Stimulated activated effector memory CD8-positive, alpha-beta T cell treated with anti-CD3 and anti-CD28 coated beads, Interleukin-12 subunit alpha, Interleukin-12 subunit beta, amount 100 ng/mL, for 72 hours (primary cell): ENCODE measurements around the gene ABHD12B.

Experiments
- ATAC-seq: fragments of 150-1000 bp; cut with Tn5 transposase; 2 replicates; pipeline ENCODE4 v1.10.0; 2021
- DNase-seq, 2 donors: peaks; one replicate each; pipeline ENCODE4 v3.0.0; 2021 to 2022; ENCODE audit warnings: low spot score in 2 of 2
- H3K27ac Mint-ChIP-seq: one replicate; pipeline ENCODE4 v1.8.0; 2022; ENCODE audit warnings: mild to moderate bottlenecking, mixed read lengths
- H3K36me3 Mint-ChIP-seq: one replicate; pipeline ENCODE4 v1.8.0; 2022; ENCODE audit warnings: mild to moderate bottlenecking, mixed read lengths
- H3K4me1 Mint-ChIP-seq: one replicate; pipeline ENCODE4 v1.8.0; 2022; ENCODE audit warnings: mixed read lengths
- H3K4me3 Mint-ChIP-seq: one replicate; pipeline ENCODE4 v1.8.0; 2022; ENCODE audit warnings: mild to moderate bottlenecking, mixed read lengths
- H3K9me3 Mint-ChIP-seq: one replicate; pipeline ENCODE4 v1.8.0; 2022; ENCODE audit warnings: mixed read lengths

Gene ABHD12B

DNA sequence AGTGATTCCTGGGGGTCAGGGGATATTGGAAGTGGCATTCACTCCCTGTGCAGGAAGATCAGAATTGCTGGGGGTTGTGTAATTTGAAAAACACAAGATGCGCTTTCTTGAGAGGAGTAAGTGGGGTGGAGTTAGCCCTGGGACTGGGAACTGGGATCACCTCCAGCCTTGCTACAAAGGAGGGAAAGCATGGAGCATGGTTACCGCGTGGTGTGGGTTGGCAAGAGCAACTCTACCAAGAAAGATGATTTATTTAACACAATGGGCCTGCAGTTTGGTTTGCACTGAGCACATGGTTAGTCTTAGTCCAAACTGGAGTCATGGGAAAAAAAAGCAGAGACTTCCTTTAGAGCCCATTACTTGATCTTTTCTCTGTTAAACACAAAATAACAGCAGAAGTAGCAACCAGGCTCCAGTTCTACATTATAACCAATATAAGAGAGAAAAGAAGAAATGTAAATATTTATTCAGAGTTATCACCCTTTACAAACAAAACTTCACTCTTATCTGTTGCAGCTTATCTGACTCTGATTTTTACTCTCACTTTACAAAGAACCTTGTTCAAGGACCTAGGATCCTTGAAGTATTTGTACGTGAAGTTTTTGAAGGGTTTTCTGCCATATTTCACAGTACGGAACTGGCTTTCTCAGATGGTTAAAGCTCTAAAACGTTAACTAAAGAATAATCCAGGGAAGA is 38.8 kb upstream of the ABHD12B start:
- no peaks in the 10 kb centered on the region for H3K9me3 Mint-ChIP-seq
- H3K4me3 Mint-ChIP-seq = no peak overlapping the region
- peaks cover 43% of the 10 kb centered on the region for H3K4me1 Mint-ChIP-seq
- DNase-seq (no peak), ATAC-seq (no peak)
- H3K27ac Mint-ChIP-seq = no peak overlapping the region
- H3K36me3 Mint-ChIP-seq = peaks cover 15% of the 10 kb centered on the region

DNA sequence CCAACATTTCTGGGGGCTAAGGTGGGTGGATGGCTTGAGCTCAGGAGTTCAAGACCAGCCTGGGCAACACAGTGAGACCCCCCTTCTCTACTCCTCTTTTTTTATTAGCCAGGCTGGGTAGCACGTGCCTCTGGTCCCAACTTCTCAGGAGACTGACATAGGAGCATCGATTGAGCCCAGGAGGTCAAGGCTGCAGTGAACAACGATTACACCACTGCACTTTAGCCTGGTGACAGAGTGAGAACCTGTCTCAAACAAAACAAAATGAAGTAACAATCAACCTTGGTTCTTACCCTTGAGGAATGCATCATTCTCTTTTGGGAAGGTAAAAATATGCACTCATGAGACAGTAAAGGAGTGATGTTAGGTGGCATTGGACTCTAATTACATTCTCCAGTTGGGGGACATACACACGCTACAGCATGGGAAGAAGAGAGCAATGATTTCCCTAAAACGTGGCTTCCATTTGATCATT is 37.0 kb upstream of the ABHD12B start:
- Mint-ChIP-seq H3K9me3 (no peaks in the 10 kb centered on the region), H3K4me3 (no peak overlapping the region), H3K4me1 (peaks cover 36% of the 10 kb centered on the region), H3K36me3 (peaks cover 8% of the 10 kb centered on the region), H3K27ac (peak overlapping the region; percentile 0)
- no peak for ATAC-seq
- DNase-seq = no peak

DNA sequence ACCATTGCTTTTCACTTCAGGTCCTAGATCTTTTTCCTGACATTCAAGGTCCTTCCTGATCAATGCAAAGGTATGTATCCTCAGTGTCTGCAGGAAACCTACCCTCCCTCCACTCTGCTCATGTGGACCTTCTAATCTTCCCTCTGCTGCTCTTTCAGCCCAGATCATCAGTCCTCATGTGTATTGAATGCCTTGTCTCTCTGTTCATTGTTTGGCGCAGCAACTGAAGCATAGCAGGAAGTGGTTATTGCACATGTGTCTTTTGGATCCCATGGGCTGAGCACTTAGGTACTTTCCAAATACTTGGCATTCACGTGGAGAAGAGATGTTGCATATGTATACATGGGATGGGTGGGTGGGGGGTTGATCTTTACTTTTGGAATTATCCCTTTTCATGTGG is 36.6 kb upstream of the ABHD12B start:
- Mint-ChIP-seq H3K36me3 (peaks cover 8% of the 10 kb centered on the region), H3K9me3 (no peaks in the 10 kb centered on the region), H3K27ac (peak overlapping the region; percentile 0), H3K4me1 (peaks cover 33% of the 10 kb centered on the region), H3K4me3 (no peak overlapping the region)
- no peak for ATAC-seq
- DNase-seq = no peak

DNA sequence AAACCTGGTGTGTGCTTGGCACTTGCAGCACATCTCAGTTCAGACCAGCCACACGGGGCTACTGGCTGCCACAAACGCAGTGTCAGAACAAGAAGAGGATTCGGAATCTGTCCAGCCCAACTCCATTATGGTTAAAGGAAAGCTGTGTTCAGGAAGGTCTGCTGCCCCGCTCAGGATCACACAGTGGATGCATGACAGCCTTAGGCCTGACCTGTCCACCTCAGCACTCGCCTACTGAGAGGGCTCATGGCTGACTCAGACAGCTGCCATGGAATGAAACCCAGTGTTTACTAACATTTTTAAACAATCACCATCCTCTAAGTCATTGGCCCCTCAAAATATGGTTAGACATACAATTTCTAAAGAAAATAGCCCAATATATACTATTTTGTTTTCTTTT is 35.3 kb upstream of the ABHD12B start:
- H3K27ac Mint-ChIP-seq = no peak overlapping the region
- H3K4me1 Mint-ChIP-seq = peaks cover 30% of the 10 kb centered on the region
- ATAC-seq = no peak
- H3K4me3 Mint-ChIP-seq = no peak overlapping the region
- H3K36me3 Mint-ChIP-seq = peaks cover 3% of the 10 kb centered on the region
- no peaks in the 10 kb centered on the region for H3K9me3 Mint-ChIP-seq
- DNase-seq = no peak

DNA sequence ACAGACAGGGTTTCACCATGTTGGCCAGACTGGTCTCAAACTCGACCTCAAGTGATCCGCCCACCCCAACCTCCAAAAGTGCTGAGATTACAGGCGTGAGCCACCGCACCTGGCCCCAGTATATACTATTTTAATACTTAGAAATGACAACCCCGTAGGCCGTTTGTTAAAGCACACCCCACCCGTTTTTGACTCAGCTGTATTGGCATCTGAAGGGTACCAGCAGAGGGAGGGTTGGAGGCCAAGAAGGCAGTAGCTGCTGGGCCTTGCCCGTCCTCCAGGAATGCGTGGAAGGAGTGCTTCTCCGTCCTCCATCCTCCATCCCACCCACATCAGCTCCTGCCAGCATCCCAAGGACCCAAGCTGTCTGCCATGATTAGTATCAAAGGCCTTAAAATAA is 34.6 kb upstream of the ABHD12B start:
- Mint-ChIP-seq H3K4me3 (no peak overlapping the region), H3K9me3 (no peaks in the 10 kb centered on the region), H3K36me3 (no peaks in the 10 kb centered on the region), H3K27ac (no peak overlapping the region), H3K4me1 (peaks cover 24% of the 10 kb centered on the region)
- ATAC-seq = no peak
- no peak for DNase-seq

DNA sequence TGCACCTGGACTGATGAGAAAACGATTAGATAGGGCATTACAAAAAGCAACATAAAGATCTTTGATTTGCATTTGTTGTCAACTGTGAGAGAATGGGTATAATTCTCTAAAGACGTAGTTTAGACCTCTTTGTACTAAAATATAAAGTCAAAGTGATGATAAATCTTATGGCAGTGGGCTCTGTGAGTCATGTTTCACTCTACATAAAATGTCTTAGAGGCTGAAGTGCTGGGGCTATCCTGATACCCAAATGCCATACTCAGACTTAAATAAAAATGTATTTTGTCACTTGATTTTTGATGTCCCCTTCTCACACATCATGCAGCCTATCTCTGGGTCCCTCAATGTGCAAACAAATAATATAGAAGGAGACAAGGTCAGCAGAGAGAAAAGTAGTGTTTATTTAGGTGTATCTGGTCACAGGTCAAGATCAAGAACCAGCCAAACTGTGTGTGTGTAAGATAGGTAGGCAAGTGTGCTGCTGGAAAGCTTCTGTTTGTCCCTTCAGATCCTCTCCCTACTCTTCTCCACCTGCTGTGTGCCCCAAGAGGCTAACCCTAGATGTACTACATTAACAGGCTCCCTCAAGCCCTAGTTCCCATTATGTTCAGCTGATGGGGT is 33.9 kb upstream of the ABHD12B start:
- Mint-ChIP-seq H3K27ac (no peak overlapping the region), H3K4me1 (peaks cover 24% of the 10 kb centered on the region), H3K4me3 (no peak overlapping the region), H3K9me3 (no peaks in the 10 kb centered on the region), H3K36me3 (no peaks in the 10 kb centered on the region)
- DNase-seq (no peak), ATAC-seq (no peak)

DNA sequence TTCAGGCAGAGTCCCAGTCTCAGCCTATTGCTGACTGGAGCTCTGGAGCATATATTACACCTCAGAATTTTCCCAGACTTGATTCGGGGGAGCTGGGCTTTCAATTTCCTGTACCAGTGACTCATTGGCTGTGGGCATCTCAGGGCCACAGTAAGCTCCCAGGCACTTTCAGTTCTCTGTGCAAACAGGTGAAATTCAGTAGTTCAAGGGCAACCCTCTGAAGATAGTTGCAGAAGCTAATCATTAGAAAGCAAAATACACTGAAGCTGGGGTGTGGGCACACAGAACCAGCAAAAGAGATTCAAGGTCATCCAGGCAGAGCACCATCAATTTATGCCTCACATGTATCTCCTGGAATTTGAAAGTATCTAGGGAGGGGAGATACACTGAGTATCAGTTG is 32.8 kb upstream of the ABHD12B start:
- Mint-ChIP-seq H3K4me1 (peaks cover 24% of the 10 kb centered on the region), H3K36me3 (no peaks in the 10 kb centered on the region), H3K9me3 (no peaks in the 10 kb centered on the region), H3K27ac (no peak overlapping the region), H3K4me3 (no peak overlapping the region)
- DNase-seq (no peak), ATAC-seq (peak; percentile 72)

DNA sequence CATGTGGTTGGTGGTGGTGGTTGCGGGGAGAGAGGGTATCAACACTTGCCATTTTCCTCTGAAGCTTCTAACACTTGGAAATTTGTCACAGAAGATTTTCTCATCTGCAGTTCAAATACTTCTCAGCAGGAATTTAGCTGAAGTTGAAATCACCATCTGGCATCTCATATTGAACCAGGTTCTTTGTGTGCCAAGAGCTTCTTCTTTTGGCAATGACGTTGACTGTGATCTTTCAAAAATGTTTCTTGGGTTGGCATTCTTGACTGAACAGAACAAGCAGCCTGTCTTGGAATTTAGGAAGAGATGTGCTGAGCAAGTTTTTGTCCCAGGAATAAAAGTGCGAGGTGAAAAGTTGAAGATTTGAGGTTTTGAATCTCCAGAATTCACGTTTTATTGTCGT is 32.2 kb upstream of the ABHD12B start:
- peaks cover 18% of the 10 kb centered on the region for H3K4me1 Mint-ChIP-seq
- no peaks in the 10 kb centered on the region for H3K36me3 Mint-ChIP-seq
- ATAC-seq (no peak), DNase-seq (no peak)
- H3K27ac Mint-ChIP-seq = no peak overlapping the region
- H3K4me3 Mint-ChIP-seq = no peak overlapping the region
- no peaks in the 10 kb centered on the region for H3K9me3 Mint-ChIP-seq

DNA sequence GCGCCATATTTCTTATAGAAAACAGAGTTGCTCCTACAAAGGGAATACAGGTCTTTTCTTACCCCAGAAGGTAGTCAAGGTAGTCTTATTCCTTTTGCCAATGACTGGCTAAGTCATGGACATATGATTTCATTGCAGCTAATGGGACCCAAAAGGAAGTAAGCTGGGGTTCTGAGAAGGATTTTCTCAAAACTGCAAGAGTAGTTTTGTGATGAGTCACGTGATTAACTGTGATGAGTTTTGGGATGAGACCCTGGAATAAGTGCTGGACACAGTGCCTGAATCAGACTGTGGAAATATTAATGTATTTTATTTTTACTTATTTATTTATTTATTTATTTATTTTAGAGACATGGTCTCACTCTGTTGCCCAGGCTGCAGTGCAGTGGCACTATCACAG is 27.5 kb upstream of the ABHD12B start:
- Mint-ChIP-seq H3K4me3 (no peak overlapping the region), H3K36me3 (no peaks in the 10 kb centered on the region), H3K9me3 (no peaks in the 10 kb centered on the region), H3K4me1 (no peaks in the 10 kb centered on the region), H3K27ac (no peak overlapping the region)
- DNase-seq = no peak
- no peak for ATAC-seq

DNA sequence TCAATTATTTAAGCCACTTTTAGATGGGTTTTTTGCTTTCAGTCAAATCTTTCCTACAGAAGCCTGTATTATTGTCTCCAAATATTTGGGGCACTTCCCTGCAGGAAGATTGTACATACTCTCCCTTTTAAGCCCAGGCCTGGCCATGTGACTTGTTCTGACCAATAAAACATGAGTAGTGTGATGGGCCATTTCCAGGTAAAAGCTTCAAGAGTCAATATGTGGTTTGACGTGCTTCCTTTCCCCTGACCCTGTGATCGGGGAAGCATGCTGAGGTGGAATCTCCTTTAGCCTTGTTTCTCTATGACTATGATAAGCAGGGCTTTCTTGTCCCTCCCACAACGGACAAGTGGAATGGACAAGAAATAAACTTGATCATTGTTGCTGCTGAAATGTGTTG is 26.7 kb upstream of the ABHD12B start:
- ATAC-seq = no peak
- Mint-ChIP-seq H3K36me3 (no peaks in the 10 kb centered on the region), H3K9me3 (no peaks in the 10 kb centered on the region), H3K27ac (no peak overlapping the region), H3K4me1 (no peaks in the 10 kb centered on the region), H3K4me3 (no peak overlapping the region)
- DNase-seq = no peak

DNA sequence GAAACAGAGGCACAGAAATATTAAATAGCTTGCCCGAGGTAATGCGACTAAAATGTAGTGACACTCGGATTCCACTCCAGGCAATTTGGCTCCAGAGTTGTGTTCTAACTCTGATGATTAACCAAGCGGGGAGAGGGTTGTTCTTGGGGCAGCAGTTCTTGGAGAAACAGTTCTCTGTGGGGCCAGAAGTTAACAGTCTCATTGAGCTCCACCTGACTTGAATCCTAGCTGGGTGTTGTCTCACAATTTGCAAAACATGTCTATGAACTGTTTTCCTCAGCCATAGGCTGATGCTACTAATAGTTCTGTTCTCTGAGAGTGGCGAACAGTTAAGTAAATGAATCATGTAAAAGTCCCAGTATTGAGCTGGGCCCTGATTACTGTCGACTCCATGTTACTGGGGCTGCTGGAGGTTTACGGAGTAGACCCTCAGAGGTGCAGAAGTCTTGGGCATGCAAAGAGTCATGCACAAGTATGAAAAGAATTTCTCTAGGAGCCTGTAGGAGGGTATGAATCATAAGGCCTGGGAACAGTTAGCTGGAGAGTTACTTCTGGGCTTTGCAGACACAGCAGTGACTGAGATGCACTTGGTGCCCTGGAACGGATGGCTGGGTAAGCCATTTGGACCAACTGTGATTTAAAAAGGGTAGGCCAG is 25.5 kb upstream of the ABHD12B start:
- ATAC-seq = no peak
- no peak overlapping the region for H3K27ac Mint-ChIP-seq
- H3K36me3 Mint-ChIP-seq = no peaks in the 10 kb centered on the region
- no peaks in the 10 kb centered on the region for H3K4me1 Mint-ChIP-seq
- H3K4me3 Mint-ChIP-seq = no peak overlapping the region
- no peaks in the 10 kb centered on the region for H3K9me3 Mint-ChIP-seq
- DNase-seq = no peak

DNA sequence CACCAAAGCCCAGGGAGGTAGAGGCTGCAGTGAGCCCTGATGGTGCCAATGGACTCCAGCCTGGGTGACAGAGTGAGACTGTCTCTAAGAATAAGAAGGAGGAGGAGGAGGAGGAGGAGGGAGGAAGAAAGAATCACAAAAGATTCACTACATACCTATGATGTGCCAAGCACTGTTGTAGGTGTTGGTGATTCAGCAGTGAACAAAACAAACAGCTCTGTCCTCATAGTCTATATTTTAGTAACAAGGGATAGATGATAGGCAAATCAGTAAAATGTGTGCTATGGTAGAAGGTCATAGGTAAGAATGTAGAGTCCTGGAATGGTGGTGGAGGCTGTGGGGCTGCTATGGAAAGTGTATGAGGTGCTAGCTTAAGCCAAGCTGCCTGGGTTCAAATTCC is 18.0 kb upstream of the ABHD12B start:
- no peaks in the 10 kb centered on the region for H3K9me3 Mint-ChIP-seq
- no peaks in the 10 kb centered on the region for H3K4me1 Mint-ChIP-seq
- no peak for DNase-seq
- no peak overlapping the region for H3K27ac Mint-ChIP-seq
- no peak overlapping the region for H3K4me3 Mint-ChIP-seq
- ATAC-seq = peak; percentile 73
- H3K36me3 Mint-ChIP-seq = no peaks in the 10 kb centered on the region

DNA sequence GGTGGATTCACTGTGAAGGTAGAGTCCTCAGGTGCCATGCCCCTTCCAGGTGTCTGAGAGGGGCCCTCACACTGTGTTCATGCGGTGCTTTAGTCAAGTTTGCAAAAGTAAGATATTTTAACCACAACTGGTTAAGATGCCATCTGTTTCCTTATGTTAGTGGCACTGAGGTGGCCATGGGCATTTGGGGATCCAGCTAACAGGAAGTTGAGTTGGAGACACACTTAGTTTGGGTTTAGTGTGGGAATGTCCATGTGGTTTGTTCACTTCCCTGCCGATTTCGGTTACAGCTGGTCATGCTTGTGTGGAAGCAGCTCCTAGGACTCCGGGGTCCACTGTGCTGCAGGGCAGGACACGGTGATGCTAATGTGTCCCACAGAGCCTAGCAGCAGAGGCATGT is 17.3 kb upstream of the ABHD12B start:
- no peak for ATAC-seq

DNA sequence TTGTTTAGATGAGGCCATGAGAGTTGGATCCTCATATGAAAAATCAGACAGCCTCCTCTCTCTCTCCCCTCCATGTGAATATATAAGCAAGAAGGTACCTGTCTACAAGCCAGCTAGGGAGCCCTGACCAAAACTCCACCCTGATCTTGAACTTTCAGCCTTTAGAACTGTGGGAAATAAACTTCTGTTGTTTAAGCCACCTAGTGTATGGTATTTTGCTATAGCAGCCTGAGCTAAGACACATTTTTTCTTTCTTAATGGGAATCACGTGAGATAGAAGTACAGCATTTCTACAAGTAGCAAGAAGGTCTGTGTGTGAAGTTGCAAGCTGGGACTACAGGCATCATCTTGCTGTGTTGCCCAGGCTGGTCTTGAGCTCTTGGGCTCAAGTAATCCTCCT is 16.3 kb upstream of the ABHD12B start:
- no peak overlapping the region for H3K27ac Mint-ChIP-seq
- H3K36me3 Mint-ChIP-seq = no peaks in the 10 kb centered on the region
- no peaks in the 10 kb centered on the region for H3K4me1 Mint-ChIP-seq
- no peak overlapping the region for H3K4me3 Mint-ChIP-seq
- DNase-seq = no peak
- no peaks in the 10 kb centered on the region for H3K9me3 Mint-ChIP-seq
- ATAC-seq = no peak

More for the DNA sequence above, 17.3 kb upstream of the ABHD12B start:
- Mint-ChIP-seq H3K36me3 (no peaks in the 10 kb centered on the region), H3K4me1 (no peaks in the 10 kb centered on the region), H3K27ac (no peak overlapping the region), H3K9me3 (no peaks in the 10 kb centered on the region), H3K4me3 (no peak overlapping the region)
- DNase-seq = no peak

DNA sequence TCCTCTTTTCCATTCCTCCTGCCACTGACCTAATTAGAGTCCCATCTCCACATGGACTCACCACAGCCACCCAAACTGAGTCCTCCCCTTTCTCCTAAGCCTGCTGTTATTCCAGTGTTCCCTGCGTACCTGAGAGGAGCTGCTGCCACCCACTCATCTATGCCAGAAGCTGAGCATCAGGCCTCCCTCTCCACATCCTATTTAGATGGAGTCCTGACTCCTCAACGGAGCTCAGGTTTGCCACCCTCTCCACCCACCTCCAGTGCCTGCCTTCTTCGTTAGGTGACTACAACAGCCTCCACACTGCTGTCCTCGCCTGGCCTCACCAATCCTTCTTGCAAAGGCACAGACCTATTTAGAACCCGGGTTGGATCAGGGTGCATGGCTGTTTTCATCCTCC is 15.2 kb upstream of the ABHD12B start:
- Mint-ChIP-seq H3K9me3 (no peaks in the 10 kb centered on the region), H3K4me3 (no peak overlapping the region), H3K36me3 (no peaks in the 10 kb centered on the region), H3K4me1 (no peaks in the 10 kb centered on the region), H3K27ac (no peak overlapping the region)
- ATAC-seq (no peak), DNase-seq (no peak)

DNA sequence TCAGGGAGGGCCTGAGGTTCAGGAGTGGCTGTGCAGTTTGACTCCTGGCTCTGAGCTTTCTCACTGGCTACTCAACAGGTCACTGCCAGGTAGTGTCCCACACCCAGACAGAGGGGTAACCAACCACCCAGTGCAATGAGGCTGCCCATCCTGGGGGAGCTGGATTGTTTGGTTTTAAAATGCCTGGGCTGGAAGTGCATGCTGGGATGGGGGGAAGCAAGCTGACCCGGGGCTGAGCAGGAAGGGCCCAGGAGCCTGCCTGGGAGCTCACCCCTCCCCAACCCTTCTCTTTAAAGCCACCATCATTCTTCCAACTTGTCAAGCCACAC is 12.6 kb upstream of the ABHD12B start:
- Mint-ChIP-seq H3K4me1 (no peaks in the 10 kb centered on the region), H3K4me3 (peak overlapping the region; percentile 79), H3K9me3 (no peaks in the 10 kb centered on the region), H3K36me3 (no peaks in the 10 kb centered on the region), H3K27ac (peak overlapping the region; percentile 50)
- ATAC-seq = no peak
- DNase-seq = no peak
